K562 (cell line): Measurements from ENCODE around the gene C12orf43.

Source experiments
- CBX5 ChIP-seq: IDR thresholded peaks from 2 replicates; pipeline ENCODE4 v1.6.1; 2014; ENCODE audit warnings: low read depth, borderline replicate concordance
- NCOA2 ChIP-seq, 2 experiments: fragments of 450-650 bp; IDR thresholded peaks; 2 replicates each; pipeline ENCODE4 v1.6.1; 2018; ENCODE audit warnings: mild to moderate bottlenecking in 2 of 2, moderate library complexity in 1 of 2; ENCODE audit not compliant: partially characterized antibody in 2 of 2
- POLR2A ChIP-seq: fragments of 450-650 bp; conservative IDR thresholded peaks from 2 replicates; pipeline ENCODE4 v1.6.1; 2016
- POLR2AphosphoS5 ChIP-seq: IDR thresholded peaks from 2 replicates; pipeline ENCODE4 v1.6.1; 2011; ENCODE audit warnings: mild to moderate bottlenecking, low read depth, low read length, moderate library complexity; ENCODE audit not compliant: control insufficient read depth, insufficient read depth
- RFX1 ChIP-seq: fragments of 450-650 bp; IDR thresholded peaks from 2 replicates; pipeline ENCODE4 v1.6.1; 2016; ENCODE audit warnings: mild to moderate bottlenecking, moderate library complexity
- ZNF324 ChIP-seq: fragments of 250-450 bp; sonication (Bioruptor Pico); IDR thresholded peaks from 2 replicates; pipeline ENCODE4 v1.4.0; 2020; ENCODE audit warnings: mild to moderate bottlenecking
- TF ChIP-seq, protein P1 (sequence below), 3 experiments: IDR thresholded peaks in 2 of 3; conservative IDR thresholded peaks in 1 of 3; 2 replicates each; pipeline ENCODE4 v1.5.1; 2011 to 2012; ENCODE audit warnings: low read length in 3 of 3, mild to moderate bottlenecking in 3 of 3, control low read depth in 2 of 3, improper control_type of control experiment in 1 of 3, inconsistent platforms in 1 of 3, low read depth in 1 of 3, mixed read lengths in 1 of 3, moderate library complexity in 1 of 3; ENCODE audit not compliant: insufficient read depth in 2 of 3

DNA sequence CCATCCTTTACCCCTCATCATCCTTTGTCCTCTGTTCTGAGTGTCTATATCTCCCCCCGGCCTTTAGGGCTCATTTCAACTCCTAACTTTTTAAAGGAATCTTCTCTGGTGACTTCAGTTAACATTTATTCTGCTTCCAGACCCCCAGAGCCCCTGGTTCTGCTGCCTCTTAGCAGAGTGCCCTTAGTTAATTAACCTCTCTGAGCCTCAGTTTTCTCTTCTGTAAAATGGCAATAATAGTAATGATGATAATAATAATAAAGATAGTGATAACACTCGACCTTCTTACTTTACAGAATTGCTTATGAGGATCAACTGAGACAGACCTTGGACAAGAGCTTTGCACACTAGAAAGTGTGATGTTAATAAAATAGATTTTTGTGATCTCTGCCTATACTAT lies 6.4 kb upstream of the C12orf43 start:
- TF ChIP-seq POLR2A (no peak), RFX1 (no peak), POLR2AphosphoS5 (no peak), CBX5 (no peak), ZNF324 (CRISPR knock-in tag) (no peak), NCOA2 (IDR thresholded peaks at IDR 0.05; ENCODE audit: partially characterized antibody in 2 of 2) (no peak)
- TF ChIP-seq, protein P1, sequence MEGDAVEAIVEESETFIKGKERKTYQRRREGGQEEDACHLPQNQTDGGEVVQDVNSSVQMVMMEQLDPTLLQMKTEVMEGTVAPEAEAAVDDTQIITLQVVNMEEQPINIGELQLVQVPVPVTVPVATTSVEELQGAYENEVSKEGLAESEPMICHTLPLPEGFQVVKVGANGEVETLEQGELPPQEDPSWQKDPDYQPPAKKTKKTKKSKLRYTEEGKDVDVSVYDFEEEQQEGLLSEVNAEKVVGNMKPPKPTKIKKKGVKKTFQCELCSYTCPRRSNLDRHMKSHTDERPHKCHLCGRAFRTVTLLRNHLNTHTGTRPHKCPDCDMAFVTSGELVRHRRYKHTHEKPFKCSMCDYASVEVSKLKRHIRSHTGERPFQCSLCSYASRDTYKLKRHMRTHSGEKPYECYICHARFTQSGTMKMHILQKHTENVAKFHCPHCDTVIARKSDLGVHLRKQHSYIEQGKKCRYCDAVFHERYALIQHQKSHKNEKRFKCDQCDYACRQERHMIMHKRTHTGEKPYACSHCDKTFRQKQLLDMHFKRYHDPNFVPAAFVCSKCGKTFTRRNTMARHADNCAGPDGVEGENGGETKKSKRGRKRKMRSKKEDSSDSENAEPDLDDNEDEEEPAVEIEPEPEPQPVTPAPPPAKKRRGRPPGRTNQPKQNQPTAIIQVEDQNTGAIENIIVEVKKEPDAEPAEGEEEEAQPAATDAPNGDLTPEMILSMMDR (IDR thresholded peaks at IDR 0.05 in 2 of 3, conservative IDR thresholded peaks at IDR 0.05 in 1 of 3; ENCODE audit: insufficient read depth in 2 of 3, low read depth in 1 of 3, low read length in 3 of 3) = no peak
